ENCODE measurements around the gene ATP7B.

- TF ChIP-seq CTCF (IDR thresholded peaks at IDR 0.05; ENCODE audit: insufficient read depth, low read length), result no peak
- TF ChIP-seq GABPA (IDR thresholded peaks at IDR 0.05; ENCODE audit: low read depth), result no peak
- no peak for TF ChIP-seq POLR2AphosphoS5 (IDR thresholded peaks at IDR 0.05; ENCODE audit: low read depth)
- TF ChIP-seq SPI1 (IDR thresholded peaks at IDR 0.05; ENCODE audit: borderline replicate concordance, low read depth), result no peak
Measured at GRCh38 chr13:52043675-52044074, 32.4 kb upstream of the ATP7B start.
